Measurements from ENCODE around the gene KIFAP3. TPM values are rescaled to one million over a fixed set of nuclear protein-coding genes. Genes with fewer than 3 reads are reported as not detected.

KIFAP3 gene
- total and polyA plus RNA-seq, 2 donors (not counting 1 experiment from before 2014, with no cell fraction given): 3.7 to 14.9 TPM

- Histone ChIP-seq H2AFZ (ENCODE audit: insufficient read depth, low read depth, low read length, poor library complexity, severe bottlenecking) (no peak overlapping the region), H3K4me1 (ENCODE audit: control insufficient read depth in 2 of 2, insufficient read depth in 2 of 2, low read length in 2 of 2) (peaks cover 0 to 6% of the 10 kb centered on the region in 2 donors), H3K36me3 (replicated peaks in 1 of 2; ENCODE audit: control extremely low read depth in 1 of 2, control insufficient read depth in 1 of 2, extremely low read depth in 1 of 2, insufficient read depth in 2 of 2, low read length in 1 of 2) (no peaks in the 10 kb centered on the region), H3K4me3 (ENCODE audit: control extremely low read depth in 1 of 5, extremely low read depth in 1 of 5, insufficient read depth in 1 of 5, low read depth in 2 of 5, low read length in 4 of 5) (no peak overlapping the region), H3K79me2 (ENCODE audit: control insufficient read depth, insufficient read depth, low read length) (no peaks in the 10 kb centered on the region), H4K20me1 (ENCODE audit: control insufficient read depth, insufficient read depth, low read length, poor library complexity, severe bottlenecking) (no peaks in the 10 kb centered on the region), H3K9ac (ENCODE audit: low read length) (no peak overlapping the region), H3K27me3 (replicated peaks in 1 of 4; ENCODE audit: control extremely low read depth in 1 of 4, control insufficient read depth in 3 of 4, insufficient read depth in 4 of 4, low read length in 3 of 4) (peaks cover 0 to 13% (median 6%) of the 10 kb centered on the region in 4 experiments), H3K9me3 (ENCODE audit: control extremely low read depth in 1 of 3, control insufficient read depth in 2 of 3, insufficient read depth in 1 of 3, low read length in 2 of 3) (peaks cover 0 to 5% (median 0%) of the 10 kb centered on the region in 3 donors), H3K27ac (ENCODE audit: low read length in 2 of 2) (no peak overlapping the region), H3K4me2 (replicated peaks; ENCODE audit: low read depth, low read length, poor library complexity, severe bottlenecking) (no peak overlapping the region)
- no peak for TF ChIP-seq CTCF (IDR thresholded peaks at IDR 0.05)
- no peak for TF ChIP-seq EZH2 (IDR thresholded peaks at IDR 0.05; ENCODE audit: borderline replicate concordance, insufficient read depth, low read depth, low read length, poor library complexity, severe bottlenecking)
- Mint-ChIP-seq H3K27ac (no peak overlapping the region), H3K4me1 (peaks cover 4% of the 10 kb centered on the region), H3K27me3 (peaks cover 47% of the 10 kb centered on the region), H3K9me3 (ENCODE audit: insufficient read depth) (no peaks in the 10 kb centered on the region), H3K4me3 (no peak overlapping the region)
- no peak for DNase-seq
- ChIA-PET CTCF (no interaction called here), POLR2A (no interaction called here)
- no peak for ATAC-seq (ENCODE audit: low read depth)
- intact Hi-C loops (cut with micrococcal nuclease): no loop called here
These were observed 173.4 kb downstream of the KIFAP3 start for GRCh38 chr1:169901115-169901514.

DNA sequence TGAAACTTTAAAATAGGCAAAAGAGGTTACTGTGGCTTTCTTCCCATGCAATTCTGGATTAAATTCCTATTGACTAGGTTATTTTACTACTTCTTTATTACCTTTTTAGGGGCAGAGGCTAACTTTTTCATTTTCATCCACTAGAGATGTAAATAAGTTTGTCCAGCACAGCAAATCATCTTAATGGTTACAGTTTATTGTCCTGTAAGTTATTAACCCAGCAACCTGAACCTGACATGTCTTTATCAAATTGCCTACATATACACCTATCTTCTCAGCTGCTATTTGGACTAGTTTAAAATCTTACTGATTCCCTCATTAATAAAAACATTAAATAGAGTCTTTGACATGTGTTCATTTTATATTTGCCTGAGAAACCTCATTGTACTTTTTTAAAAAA, 173.9 kb downstream of the KIFAP3 start:
- H3K27me3 Mint-ChIP-seq: peaks cover 47% of the 10 kb centered on the region
- Histone ChIP-seq H3K9ac (ENCODE audit: low read length) (no peak overlapping the region), H3K36me3 (replicated peaks in 1 of 2; ENCODE audit: control extremely low read depth in 1 of 2, control insufficient read depth in 1 of 2, extremely low read depth in 1 of 2, insufficient read depth in 2 of 2, low read length in 1 of 2) (no peaks in the 10 kb centered on the region), H3K4me1 (ENCODE audit: control insufficient read depth in 2 of 2, insufficient read depth in 2 of 2, low read length in 2 of 2) (peaks cover 0 to 6% of the 10 kb centered on the region in 2 donors), H3K27me3 (replicated peaks in 1 of 4; ENCODE audit: control extremely low read depth in 1 of 4, control insufficient read depth in 3 of 4, insufficient read depth in 4 of 4, low read length in 3 of 4) (peaks cover 0 to 13% (median 6%) of the 10 kb centered on the region in 4 experiments), H3K9me3 (ENCODE audit: control extremely low read depth in 1 of 3, control insufficient read depth in 2 of 3, insufficient read depth in 1 of 3, low read length in 2 of 3) (peaks cover 0 to 5% (median 0%) of the 10 kb centered on the region in 3 donors), H3K27ac (ENCODE audit: low read length in 2 of 2) (no peak overlapping the region), H4K20me1 (ENCODE audit: control insufficient read depth, insufficient read depth, low read length, poor library complexity, severe bottlenecking) (no peaks in the 10 kb centered on the region), H3K4me2 (replicated peaks; ENCODE audit: low read depth, low read length, poor library complexity, severe bottlenecking) (no peak overlapping the region), H2AFZ (ENCODE audit: insufficient read depth, low read depth, low read length, poor library complexity, severe bottlenecking) (no peak overlapping the region), H3K79me2 (ENCODE audit: control insufficient read depth, insufficient read depth, low read length) (no peaks in the 10 kb centered on the region), H3K4me3 (ENCODE audit: control extremely low read depth in 1 of 5, extremely low read depth in 1 of 5, insufficient read depth in 1 of 5, low read depth in 2 of 5, low read length in 4 of 5) (no peak overlapping the region)
- DNase-seq: no peak
- CTCF ChIA-PET: no interaction called here
- H3K4me1 Mint-ChIP-seq: peaks cover 4% of the 10 kb centered on the region
- H3K9me3 Mint-ChIP-seq (ENCODE audit: insufficient read depth): no peaks in the 10 kb centered on the region
- POLR2A ChIA-PET: no interaction called here
- ATAC-seq (ENCODE audit: low read depth): no peak
- no peak overlapping the region for H3K4me3 Mint-ChIP-seq
- intact Hi-C loops (cut with micrococcal nuclease): no loop called here
- no peak overlapping the region for H3K27ac Mint-ChIP-seq
- TF ChIP-seq CTCF (IDR thresholded peaks at IDR 0.05): no peak
- TF ChIP-seq EZH2 (IDR thresholded peaks at IDR 0.05; ENCODE audit: borderline replicate concordance, insufficient read depth, low read depth, low read length, poor library complexity, severe bottlenecking): no peak
